ENCODE data around the gene GLI3.

The GLI3 gene

GRCh38 chr7:41922373-41922772, 314.6 kb downstream of the GLI3 start:
- TF ChIP-seq CTCF (IDR thresholded peaks at IDR 0.05) = no peak
- Mint-ChIP-seq H3K27me3 (ENCODE audit: low read depth, poor library complexity) (peaks cover 6% of the 10 kb centered on the region), H3K36me3 (ENCODE audit: low read depth) (no peaks in the 10 kb centered on the region), H3K27ac (no peak overlapping the region), H3K9me3 (no peaks in the 10 kb centered on the region), H3K4me3 (no peak overlapping the region), H3K4me1 (peaks cover 21% of the 10 kb centered on the region)
- no peak for DNase-seq

DNA sequence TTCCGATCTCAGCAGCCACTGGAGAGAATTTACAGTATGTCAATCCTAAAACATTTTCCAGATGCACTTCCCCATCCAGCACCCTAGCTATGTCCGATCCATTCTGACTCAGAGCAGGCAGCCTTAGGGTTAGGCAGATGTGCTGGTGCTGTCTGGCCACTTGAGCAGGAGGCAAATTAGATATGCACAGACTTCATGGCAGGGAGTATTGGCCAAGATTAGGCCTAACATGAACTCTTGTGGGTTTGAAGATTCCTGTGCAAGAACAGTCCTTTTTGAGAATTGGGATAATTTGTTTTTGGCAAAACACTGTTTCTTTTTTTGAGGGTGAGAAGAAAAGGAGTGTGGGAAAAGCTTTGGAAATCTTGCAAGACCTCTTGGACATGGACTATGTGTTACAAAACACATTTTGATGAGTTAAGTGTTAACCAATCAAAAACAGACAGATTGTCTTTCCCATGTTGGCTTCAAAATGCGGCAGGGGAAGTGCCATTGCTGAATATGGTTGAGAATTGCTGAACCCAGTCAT, 315.5 kb downstream of the GLI3 start:
- H3K4me3 Mint-ChIP-seq = no peak overlapping the region

DNA sequence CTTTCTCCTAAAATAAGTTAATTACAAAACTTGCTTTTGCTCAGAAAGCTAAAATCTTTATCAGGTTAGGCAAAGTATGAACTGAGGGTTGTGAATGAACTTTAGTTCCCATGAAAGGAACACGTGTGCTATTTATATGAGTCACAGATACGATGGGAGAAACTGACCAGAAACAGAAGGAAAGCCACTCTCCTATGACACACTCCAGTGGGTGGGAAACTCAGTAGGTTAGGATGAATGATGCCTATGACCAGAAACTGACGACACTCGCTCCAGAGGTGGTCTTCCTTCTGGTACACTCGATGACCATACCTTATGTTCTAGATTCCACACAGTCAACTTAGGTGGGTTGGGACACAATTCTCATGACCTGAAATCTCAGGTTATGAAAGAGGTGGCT, 318.4 kb downstream of the GLI3 start:
- no peak for DNase-seq
- H3K36me3 Mint-ChIP-seq (ENCODE audit: low read depth) = no peaks in the 10 kb centered on the region
- H3K27me3 Mint-ChIP-seq (ENCODE audit: low read depth, poor library complexity) = peaks cover 4% of the 10 kb centered on the region
- H3K4me3 Mint-ChIP-seq = no peak overlapping the region
- no peak overlapping the region for H3K27ac Mint-ChIP-seq
- H3K9me3 Mint-ChIP-seq = no peaks in the 10 kb centered on the region
- H3K4me1 Mint-ChIP-seq = no peaks in the 10 kb centered on the region
- no peak for TF ChIP-seq CTCF (IDR thresholded peaks at IDR 0.05)

More for the DNA sequence above, 315.5 kb downstream of the GLI3 start:
- Mint-ChIP-seq H3K4me1 (peaks cover 19% of the 10 kb centered on the region), H3K27ac (no peak overlapping the region), H3K9me3 (no peaks in the 10 kb centered on the region), H3K36me3 (ENCODE audit: low read depth) (no peaks in the 10 kb centered on the region), H3K27me3 (ENCODE audit: low read depth, poor library complexity) (peaks cover 6% of the 10 kb centered on the region)
- no peak for TF ChIP-seq CTCF (IDR thresholded peaks at IDR 0.05)
- DNase-seq = no peak

DNA sequence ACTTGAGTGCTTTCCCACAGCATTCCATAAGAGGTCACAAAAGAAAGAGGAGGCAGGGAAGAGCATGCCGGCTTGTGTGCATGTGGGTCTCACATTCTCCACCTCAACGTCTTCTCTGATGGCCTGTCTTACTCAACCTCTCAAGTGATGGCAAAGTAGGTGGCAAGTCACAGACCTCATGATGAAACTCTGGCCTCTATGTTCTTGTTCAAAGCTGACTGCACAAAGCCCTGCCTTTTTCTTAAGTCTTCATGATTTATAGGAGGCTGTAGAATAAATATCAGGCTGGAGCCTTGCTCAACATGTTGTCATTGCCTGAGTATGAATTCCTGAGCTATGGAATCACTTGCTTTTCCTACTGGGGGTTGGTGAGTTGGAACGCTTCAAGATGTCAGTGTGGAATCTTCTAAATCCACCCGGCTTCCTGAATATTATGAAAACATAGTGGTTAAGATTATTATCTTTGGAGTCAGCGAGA, 320.5 kb downstream of the GLI3 start:
- H3K36me3 Mint-ChIP-seq (ENCODE audit: low read depth) = no peaks in the 10 kb centered on the region
- no peak overlapping the region for H3K4me3 Mint-ChIP-seq
- no peak for DNase-seq

GRCh38 chr7:41915871-41916270, 321.1 kb downstream of the GLI3 start:
- H3K9me3 Mint-ChIP-seq = no peaks in the 10 kb centered on the region
- DNase-seq = no peak
- no peak for TF ChIP-seq CTCF (IDR thresholded peaks at IDR 0.05)
- H3K36me3 Mint-ChIP-seq (ENCODE audit: low read depth) = no peaks in the 10 kb centered on the region
- no peak overlapping the region for H3K27ac Mint-ChIP-seq
- no peak overlapping the region for H3K4me3 Mint-ChIP-seq
- no peaks in the 10 kb centered on the region for H3K4me1 Mint-ChIP-seq
- peaks cover 4% of the 10 kb centered on the region for H3K27me3 Mint-ChIP-seq (ENCODE audit: low read depth, poor library complexity)

More for the DNA sequence above, 320.5 kb downstream of the GLI3 start:
- TF ChIP-seq CTCF (IDR thresholded peaks at IDR 0.05) = no peak
- no peak overlapping the region for H3K27ac Mint-ChIP-seq
- H3K27me3 Mint-ChIP-seq (ENCODE audit: low read depth, poor library complexity) = peaks cover 4% of the 10 kb centered on the region
- H3K4me1 Mint-ChIP-seq = no peaks in the 10 kb centered on the region
- H3K9me3 Mint-ChIP-seq = no peaks in the 10 kb centered on the region

DNA sequence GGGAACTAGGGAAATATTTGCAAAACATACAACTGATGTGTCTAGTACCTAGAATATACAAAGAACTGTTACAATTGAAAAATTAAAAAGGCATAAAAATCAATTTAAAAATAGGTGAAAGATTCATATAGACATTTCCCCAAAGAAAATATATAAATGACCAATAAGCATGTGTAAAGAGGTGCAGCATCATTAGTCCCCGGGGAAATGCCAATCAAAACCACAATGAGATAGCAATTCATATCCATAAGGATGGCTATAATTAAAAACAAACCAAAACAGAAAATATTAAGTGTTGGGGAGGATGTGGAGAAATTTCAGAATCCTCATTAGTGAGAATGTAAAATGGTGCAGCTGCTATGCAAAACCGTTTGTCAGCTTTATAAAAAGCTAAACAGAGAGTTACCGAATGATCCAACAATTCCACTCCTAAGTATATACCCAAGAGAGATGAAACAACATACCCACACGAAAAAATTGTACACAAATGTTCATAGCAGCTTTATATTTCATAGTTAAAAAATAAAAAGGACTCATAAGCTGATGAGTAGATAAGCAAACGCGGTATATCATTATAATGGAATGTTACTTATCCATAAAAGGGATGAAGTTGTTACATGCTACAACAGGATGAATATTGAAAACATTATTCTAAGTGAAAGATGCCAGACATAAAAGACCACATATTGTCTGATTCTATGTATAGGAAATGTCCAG, 324.0 kb downstream of the GLI3 start:
- Mint-ChIP-seq H3K27ac (no peak overlapping the region), H3K27me3 (ENCODE audit: low read depth, poor library complexity) (peaks cover 2% of the 10 kb centered on the region), H3K9me3 (peaks cover 9% of the 10 kb centered on the region), H3K4me1 (no peaks in the 10 kb centered on the region), H3K4me3 (no peak overlapping the region), H3K36me3 (ENCODE audit: low read depth) (no peaks in the 10 kb centered on the region)
- no peak for TF ChIP-seq CTCF (IDR thresholded peaks at IDR 0.05)
- DNase-seq = no peak
